SKM-1 (cell line): ENCODE results near the gene MYH6.
"Not testable (repeated sequence)": the region's sequence is repeated elsewhere in the genome, so short reads cannot be mapped to it uniquely, and the experiment has no call there.

Source experiments
- DNase-seq: peaks from one replicate; lab custom pipeline; 2025; ENCODE audit not compliant: unreplicated experiment; lab: John Stamatoyannopoulos, UW

MYH6 gene

GRCh38 chr14:23399591-23399990, 8.5 kb downstream of the MYH6 start:
- DNase-seq, result no peak

GRCh38 chr14:23399136-23399535, 8.9 kb downstream of the MYH6 start:
- DNase-seq, result no peak

- no peak for DNase-seq
These were observed 9.7 kb downstream of the MYH6 start for GRCh38 chr14:23398348-23398747.

- no peak for DNase-seq
These were observed 11.2 kb downstream of the MYH6 start for GRCh38 chr14:23396781-23397407.

GRCh38 chr14:23396126-23396525, 11.9 kb downstream of the MYH6 start:
- no peak for DNase-seq

GRCh38 chr14:23392613-23393012, 15.5 kb downstream of the MYH6 start:
- DNase-seq, result no peak

- DNase-seq, result not testable (repeated sequence)
These were observed 18.2 kb downstream of the MYH6 start for GRCh38 chr14:23389871-23390270.

- no peak for DNase-seq
These were observed 18.7 kb downstream of the MYH6 start for GRCh38 chr14:23389396-23389795.

- no peak for DNase-seq
These were observed 19.1 kb downstream of the MYH6 start for GRCh38 chr14:23388996-23389395.

GRCh38 chr14:23387916-23388882, 19.9 kb downstream of the MYH6 start:
- no peak for DNase-seq

GRCh38 chr14:23386999-23387398, 21.1 kb downstream of the MYH6 start:
- no peak for DNase-seq

GRCh38 chr14:23386266-23386657, 21.8 kb downstream of the MYH6 start:
- DNase-seq, result not testable (repeated sequence)

- DNase-seq, result no peak
These were observed 22.3 kb downstream of the MYH6 start for GRCh38 chr14:23385642-23386265.

GRCh38 chr14:23385244-23385641, 22.8 kb downstream of the MYH6 start:
- DNase-seq, result no peak

- DNase-seq, result no peak
These were observed 23.6 kb downstream of the MYH6 start for GRCh38 chr14:23384364-23385080.

- no peak for DNase-seq
These were observed 25.2 kb downstream of the MYH6 start for GRCh38 chr14:23382731-23383440.

GRCh38 chr14:23382276-23382675, 25.8 kb downstream of the MYH6 start:
- no peak for DNase-seq

- peak; percentile 91 for DNase-seq
These were observed 26.2 kb downstream of the MYH6 start for GRCh38 chr14:23381871-23382270.

- DNase-seq, result no peak
These were observed 27.1 kb downstream of the MYH6 start for GRCh38 chr14:23380976-23381375.

GRCh38 chr14:23380197-23380914, 27.7 kb downstream of the MYH6 start:
- DNase-seq, result no peak
